A673 (cell line): ENCODE measurements around the gene CALN1.

Experiments used
- EZH2 ChIP-seq: fragments of 200-600 bp; sonication (generic); IDR thresholded peaks from 2 replicates; pipeline ENCODE4 v1.6.1; 2017; ENCODE audit warnings: borderline replicate concordance, low read depth, mild to moderate bottlenecking, mixed read lengths, antibody characterized with exemption, low read length; ENCODE audit not compliant: poor library complexity, severe bottlenecking
- TF ChIP-seq, protein P1 (sequence below): fragments of 300-800, 200-600 bp; sonication (generic); conservative IDR thresholded peaks from 2 replicates; pipeline ENCODE4 v1.5.1; 2017; ENCODE audit warnings: low read depth, mild to moderate bottlenecking, antibody characterized with exemption, low read length, moderate library complexity, mixed read lengths

DNA sequence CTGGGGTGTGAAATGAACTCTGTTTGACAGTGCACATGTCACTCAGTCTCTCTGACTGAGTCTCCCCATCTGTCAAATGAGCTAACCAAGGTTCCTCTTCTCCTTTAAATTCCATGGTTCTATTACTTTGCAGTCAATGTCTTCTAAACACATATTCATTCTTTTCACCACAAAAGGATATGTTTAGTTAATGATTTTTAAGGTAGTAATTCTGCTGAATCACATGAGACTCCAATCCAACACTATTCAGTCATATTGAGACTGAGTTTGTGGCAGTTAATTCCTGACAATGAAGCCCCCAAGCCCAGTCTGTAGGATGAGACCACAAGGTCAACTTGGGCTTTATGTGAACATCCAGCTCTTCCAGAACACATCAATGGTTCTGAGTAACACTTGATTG lies 85.3 kb downstream of the CALN1 start:
- TF ChIP-seq, protein P1, sequence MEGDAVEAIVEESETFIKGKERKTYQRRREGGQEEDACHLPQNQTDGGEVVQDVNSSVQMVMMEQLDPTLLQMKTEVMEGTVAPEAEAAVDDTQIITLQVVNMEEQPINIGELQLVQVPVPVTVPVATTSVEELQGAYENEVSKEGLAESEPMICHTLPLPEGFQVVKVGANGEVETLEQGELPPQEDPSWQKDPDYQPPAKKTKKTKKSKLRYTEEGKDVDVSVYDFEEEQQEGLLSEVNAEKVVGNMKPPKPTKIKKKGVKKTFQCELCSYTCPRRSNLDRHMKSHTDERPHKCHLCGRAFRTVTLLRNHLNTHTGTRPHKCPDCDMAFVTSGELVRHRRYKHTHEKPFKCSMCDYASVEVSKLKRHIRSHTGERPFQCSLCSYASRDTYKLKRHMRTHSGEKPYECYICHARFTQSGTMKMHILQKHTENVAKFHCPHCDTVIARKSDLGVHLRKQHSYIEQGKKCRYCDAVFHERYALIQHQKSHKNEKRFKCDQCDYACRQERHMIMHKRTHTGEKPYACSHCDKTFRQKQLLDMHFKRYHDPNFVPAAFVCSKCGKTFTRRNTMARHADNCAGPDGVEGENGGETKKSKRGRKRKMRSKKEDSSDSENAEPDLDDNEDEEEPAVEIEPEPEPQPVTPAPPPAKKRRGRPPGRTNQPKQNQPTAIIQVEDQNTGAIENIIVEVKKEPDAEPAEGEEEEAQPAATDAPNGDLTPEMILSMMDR: no peak
- no peak for TF ChIP-seq EZH2
